OCI-LY1 (cell line): ENCODE results near the gene NUDC.

Experiments used
- EZH2 ChIP-seq: fragments of 200-600 bp; sonication (generic), shearing (Covaris generic); IDR thresholded peaks from 2 replicates; pipeline ENCODE4 v1.8.0; 2017; ENCODE audit warnings: borderline replicate concordance, mixed run types, mild to moderate bottlenecking, antibody characterized with exemption, low read length, moderate library complexity, mixed read lengths
- TF ChIP-seq, protein P1 (sequence below): fragments of 200-600 bp; sonication (generic), shearing (Covaris generic); IDR thresholded peaks from 2 replicates; pipeline ENCODE4 v1.5.1; 2017; ENCODE audit warnings: mild to moderate bottlenecking, antibody characterized with exemption, low read length, moderate library complexity, mixed read lengths

DNA sequence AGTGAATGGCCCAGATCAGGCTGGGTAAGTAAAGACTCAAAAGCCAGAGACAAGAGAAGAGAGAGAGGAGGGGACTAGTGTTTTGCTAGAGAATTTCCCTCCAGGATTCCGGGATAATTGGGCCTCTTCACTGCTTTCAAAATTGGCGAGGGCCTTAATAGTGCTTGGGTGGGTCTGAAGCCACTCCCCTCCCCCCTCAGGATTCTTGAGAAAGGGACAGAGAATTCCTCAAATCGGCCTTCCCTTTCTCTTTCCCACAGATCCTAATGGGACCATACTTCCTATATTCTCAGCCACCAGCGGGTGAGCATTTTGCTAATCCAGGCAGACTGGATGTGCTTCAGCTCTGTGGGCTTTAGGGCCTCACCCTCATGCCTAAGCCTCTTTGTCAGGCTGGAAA lies 46.6 kb upstream of the NUDC start:
- TF ChIP-seq, protein P1, sequence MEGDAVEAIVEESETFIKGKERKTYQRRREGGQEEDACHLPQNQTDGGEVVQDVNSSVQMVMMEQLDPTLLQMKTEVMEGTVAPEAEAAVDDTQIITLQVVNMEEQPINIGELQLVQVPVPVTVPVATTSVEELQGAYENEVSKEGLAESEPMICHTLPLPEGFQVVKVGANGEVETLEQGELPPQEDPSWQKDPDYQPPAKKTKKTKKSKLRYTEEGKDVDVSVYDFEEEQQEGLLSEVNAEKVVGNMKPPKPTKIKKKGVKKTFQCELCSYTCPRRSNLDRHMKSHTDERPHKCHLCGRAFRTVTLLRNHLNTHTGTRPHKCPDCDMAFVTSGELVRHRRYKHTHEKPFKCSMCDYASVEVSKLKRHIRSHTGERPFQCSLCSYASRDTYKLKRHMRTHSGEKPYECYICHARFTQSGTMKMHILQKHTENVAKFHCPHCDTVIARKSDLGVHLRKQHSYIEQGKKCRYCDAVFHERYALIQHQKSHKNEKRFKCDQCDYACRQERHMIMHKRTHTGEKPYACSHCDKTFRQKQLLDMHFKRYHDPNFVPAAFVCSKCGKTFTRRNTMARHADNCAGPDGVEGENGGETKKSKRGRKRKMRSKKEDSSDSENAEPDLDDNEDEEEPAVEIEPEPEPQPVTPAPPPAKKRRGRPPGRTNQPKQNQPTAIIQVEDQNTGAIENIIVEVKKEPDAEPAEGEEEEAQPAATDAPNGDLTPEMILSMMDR = no peak
- TF ChIP-seq EZH2 = no peak
